H1 (cell line): Measurements from ENCODE around the gene IFNL2. TPM values are rescaled to one million over a fixed set of nuclear protein-coding genes. Genes with fewer than 3 reads are reported as not detected.

ENCODE experiments used
- CTCF ChIA-PET: fragments of 300-600 bp; sonication (Branson Sonifier 250); formaldehyde crosslinking; loops from one replicate; lab custom pipeline; 2021; ENCODE audit not compliant: partially characterized antibody; lab: Charles Lee
- POLR2A ChIA-PET: fragments of 300-600 bp; sonication (Branson Sonifier 250); formaldehyde crosslinking; loops from one replicate; lab custom pipeline; 2021; ENCODE audit warnings: inconsistent platforms; ENCODE audit not compliant: partially characterized antibody; lab: Charles Lee
- DNase-seq, 2 experiments: peaks; one replicate each; pipeline versions ENCODE4 v3.0.0 to v3.0.0-alpha.2; 2010 to 2022; ENCODE audit warnings: low spot score in 2 of 2, low read depth in 1 of 2, mixed read lengths in 1 of 2
- FAIRE-seq: peaks from 2 replicates; lab custom pipeline; 2011; peaks lifted over from hg19 to GRCh38; lab: Jason Lieb, UNC
- H2AFZ ChIP-seq: 2 replicates; pipeline ENCODE4 v1.8.1; 2012; ENCODE audit warnings: low read length, inconsistent platforms
- H2AK5ac ChIP-seq: 2 replicates; pipeline ENCODE4 v1.6.1; 2013; ENCODE audit warnings: low read depth, low read length
- H2BK120ac ChIP-seq: replicated peaks from 2 replicates; pipeline ENCODE3; 2013; ENCODE audit warnings: low read depth, low read length, inconsistent platforms
- H2BK12ac ChIP-seq: 2 replicates; pipeline ENCODE4 v1.6.1; 2013; ENCODE audit warnings: low read depth, low read length
- H2BK15ac ChIP-seq: 2 replicates; pipeline ENCODE4 v1.6.1; 2013; ENCODE audit warnings: low read length
- H2BK20ac ChIP-seq: 2 replicates; pipeline ENCODE4 v1.6.1; 2013; ENCODE audit warnings: low read length
- H2BK5ac ChIP-seq: 2 replicates; pipeline ENCODE4 v1.6.1; 2013; ENCODE audit warnings: low read depth, low read length
- H3K14ac ChIP-seq: 2 replicates; pipeline ENCODE4 v1.6.1; 2013; ENCODE audit warnings: inconsistent platforms; ENCODE audit not compliant: insufficient read length
- H3K18ac ChIP-seq: 2 replicates; pipeline ENCODE4 v1.6.1; 2013; ENCODE audit warnings: low read length; ENCODE audit errors: extremely low read depth
- H3K23ac ChIP-seq: 2 replicates; pipeline ENCODE4 v1.6.1; 2013; ENCODE audit warnings: inconsistent platforms; ENCODE audit not compliant: insufficient read length
- H3K23me2 ChIP-seq: 2 replicates; pipeline ENCODE4 v1.6.1; 2013; ENCODE audit warnings: low read depth, low read length
- H3K27ac ChIP-seq: 2 replicates; pipeline ENCODE4 v1.6.1; 2011; ENCODE audit warnings: low read depth, low read length, inconsistent platforms
- H3K27me3 ChIP-seq, 4 experiments: replicated peaks in 1 of 4; 1 replicate in 1 of 4; 2 replicates in 3 of 4; pipeline versions ENCODE4 v1.6.1 to v1.8.1; 2011 to 2013; ENCODE audit warnings: low read length in 3 of 4, mild to moderate bottlenecking in 3 of 4, inconsistent platforms in 2 of 4, mixed read lengths in 2 of 4, moderate library complexity in 1 of 4; ENCODE audit not compliant: control insufficient read depth in 3 of 4, insufficient read depth in 3 of 4; ENCODE audit errors: extremely low read depth in 1 of 4
- H3K36me3 ChIP-seq, 4 experiments: 2 replicates each; pipeline versions ENCODE4 v1.6.1 to v1.8.1; 2011 to 2013; ENCODE audit warnings: mild to moderate bottlenecking in 4 of 4, low read length in 3 of 4, moderate library complexity in 2 of 4, control low read depth in 1 of 4, inconsistent platforms in 1 of 4; ENCODE audit not compliant: insufficient read depth in 4 of 4, control insufficient read depth in 2 of 4
- H3K4ac ChIP-seq: replicated peaks from 2 replicates; pipeline ENCODE3; 2013; ENCODE audit warnings: low read length, low read depth, mixed read lengths, inconsistent platforms; ENCODE audit not compliant: insufficient read length
- H3K4me1 ChIP-seq, 4 experiments: replicated peaks in 1 of 4; 1 replicate in 1 of 4; 2 replicates in 3 of 4; pipeline versions ENCODE4 v1.6.1 to v1.8.1; 2011 to 2013; ENCODE audit warnings: low read length in 3 of 4, inconsistent platforms in 2 of 4, mixed read lengths in 1 of 4; ENCODE audit not compliant: insufficient read depth in 4 of 4, control insufficient read depth in 3 of 4
- H3K4me2 ChIP-seq, 2 experiments: 2 replicates each; pipeline versions ENCODE4 v1.6.1 to v1.8.1; 2011 to 2013; ENCODE audit warnings: low read depth in 2 of 2, low read length in 2 of 2, control low read depth in 1 of 2, inconsistent platforms in 1 of 2, mild to moderate bottlenecking in 1 of 2; ENCODE audit not compliant: insufficient read depth in 1 of 2
- H3K4me3 ChIP-seq, 4 experiments: fragments of 200-600, 300-600 bp in 1 of 4; sonication (generic), shearing (Covaris generic), sonication (Bioruptor Twin) in 1 of 4; 2 replicates each; pipeline versions ENCODE4 v1.5.1 to v1.8.1; 2011 to 2016; ENCODE audit warnings: low read length in 4 of 4, low read depth in 3 of 4, control low read depth in 2 of 4, inconsistent platforms in 2 of 4, mild to moderate bottlenecking in 2 of 4, mixed read lengths in 1 of 4, moderate library complexity in 1 of 4; ENCODE audit not compliant: insufficient read depth in 2 of 4; ENCODE audit errors: extremely low read depth in 1 of 4
- H3K56ac ChIP-seq: replicated peaks from 2 replicates; pipeline ENCODE3; 2013; ENCODE audit warnings: low read depth, mild to moderate bottlenecking, mixed read lengths, low read length, inconsistent platforms; ENCODE audit not compliant: insufficient read length
- H3K79me1 ChIP-seq: 2 replicates; pipeline ENCODE4 v1.6.1; 2013; ENCODE audit warnings: low read depth, low read length, control low read depth
- H3K79me2 ChIP-seq, 2 experiments: 2 replicates each; pipeline versions ENCODE4 v1.6.1 to v1.8.1; 2012 to 2013; ENCODE audit warnings: low read length in 2 of 2, mild to moderate bottlenecking in 2 of 2, inconsistent platforms in 1 of 2; ENCODE audit not compliant: insufficient read depth in 2 of 2, control insufficient read depth in 1 of 2
- H3K9ac ChIP-seq, 4 experiments: replicated peaks in 1 of 4; 1 replicate in 1 of 4; 2 replicates in 3 of 4; pipeline versions ENCODE4 v1.6.1 to v1.8.1; 2011 to 2013; ENCODE audit warnings: low read depth in 3 of 4, low read length in 3 of 4, control low read depth in 2 of 4, mild to moderate bottlenecking in 2 of 4, moderate library complexity in 2 of 4, inconsistent platforms in 1 of 4; ENCODE audit errors: extremely low read depth in 1 of 4
- H3K9me3 ChIP-seq, 2 experiments: 2 replicates each; pipeline versions ENCODE4 v1.6.1 to v1.8.1; 2012 to 2013; ENCODE audit warnings: mild to moderate bottlenecking in 2 of 2, moderate library complexity in 2 of 2, control low read depth in 1 of 2, inconsistent platforms in 1 of 2, low read depth in 1 of 2, low read length in 1 of 2, mixed read lengths in 1 of 2; ENCODE audit not compliant: insufficient read depth in 2 of 2
- H4K20me1 ChIP-seq, 2 experiments: replicated peaks in 1 of 2; 2 replicates each; pipeline versions ENCODE3 to v1.8.1; 2011 to 2013; ENCODE audit warnings: inconsistent platforms in 2 of 2, low read length in 2 of 2, mild to moderate bottlenecking in 1 of 2; ENCODE audit not compliant: insufficient read depth in 2 of 2, control insufficient read depth in 1 of 2
- H4K5ac ChIP-seq: 2 replicates; pipeline ENCODE4 v1.6.1; 2013; ENCODE audit warnings: low read length, low read depth, mixed read lengths, inconsistent platforms; ENCODE audit not compliant: insufficient read length
- H4K8ac ChIP-seq: 2 replicates; pipeline ENCODE4 v1.8.0; 2013; ENCODE audit warnings: mild to moderate bottlenecking, moderate library complexity, low read length, inconsistent platforms; ENCODE audit not compliant: insufficient read depth; ENCODE audit errors: extremely low read depth
- H4K91ac ChIP-seq: replicated peaks from 2 replicates; pipeline ENCODE3; 2013; ENCODE audit warnings: low read length, mixed read lengths, inconsistent platforms; ENCODE audit not compliant: insufficient read length
- BACH1 ChIP-seq: IDR thresholded peaks from 2 replicates; pipeline ENCODE4 v1.6.1; 2012; ENCODE audit warnings: low read length, improper control_type of control experiment
- CBX8 ChIP-seq: fragments of 300-800, 300-1000 bp; sonication (generic); IDR thresholded peaks from 2 replicates; pipeline ENCODE4 v1.7.1; 2016; ENCODE audit warnings: low read depth, low read length, borderline replicate concordance
- CHD1 ChIP-seq: IDR thresholded peaks from 2 replicates; pipeline ENCODE4 v1.6.1; 2012; ENCODE audit warnings: low read depth, low read length, improper control_type of control experiment
- GTF2F1 ChIP-seq: IDR thresholded peaks from 2 replicates; pipeline ENCODE4 v1.6.1; 2012; ENCODE audit warnings: low read depth, low read length, improper control_type of control experiment, borderline replicate concordance
- HDAC6 ChIP-seq: IDR thresholded peaks from one replicate; pipeline ENCODE4 v1.7.1; 2012; ENCODE audit warnings: low read depth, mild to moderate bottlenecking, inconsistent platforms, low read length, moderate library complexity
- JUND ChIP-seq: IDR thresholded peaks from 2 replicates; pipeline ENCODE4 v1.6.1; 2011; ENCODE audit warnings: mild to moderate bottlenecking, improper control_type of control experiment, low read length
- MAFK ChIP-seq: IDR thresholded peaks from 2 replicates; pipeline ENCODE4 v1.6.1; 2012; ENCODE audit warnings: low read depth, mild to moderate bottlenecking, improper control_type of control experiment, low read length
- NRF1 ChIP-seq: IDR thresholded peaks from 2 replicates; pipeline ENCODE4 v1.6.1; 2011; ENCODE audit warnings: mild to moderate bottlenecking, low read depth, low read length, improper control_type of control experiment
- PHF8 ChIP-seq: fragments of 200-600 bp; sonication (generic); conservative IDR thresholded peaks from 2 replicates; pipeline ENCODE4 v1.7.1; 2012; ENCODE audit warnings: low read depth, mild to moderate bottlenecking, inconsistent platforms, low read length, moderate library complexity
- SAP30 ChIP-seq: fragments of 300-600 bp; sonication (generic); IDR thresholded peaks from 2 replicates; pipeline ENCODE4 v1.7.1; 2012; ENCODE audit warnings: low read length, moderate library complexity, mild to moderate bottlenecking, inconsistent platforms; ENCODE audit not compliant: insufficient read depth, insufficient replicate concordance
- SIN3A ChIP-seq, 2 experiments: IDR thresholded peaks in 1 of 2; conservative IDR thresholded peaks in 1 of 2; 2 replicates each; pipeline ENCODE4 v1.6.1; 2011 to 2012; ENCODE audit warnings: low read length in 2 of 2, improper control_type of control experiment in 1 of 2, low read depth in 1 of 2, mild to moderate bottlenecking in 1 of 2
- SIRT6 ChIP-seq: IDR thresholded peaks from one replicate; pipeline ENCODE4 v1.7.1; 2012; ENCODE audit warnings: low read length, inconsistent platforms
- TCF12 ChIP-seq: IDR thresholded peaks from 2 replicates; pipeline ENCODE4 v1.6.1; 2011; ENCODE audit warnings: low read depth, mild to moderate bottlenecking, low read length
- polyA plus RNA-seq, 7 experiments: library from polyadenylated mRNA; depleted of rRNA in 3 of 7; stranded (reverse) in 5 of 7; unstranded in 2 of 7; fragments of >200 nt in 5 of 7; fragments of 200-250 nt in 2 of 7; gene quantifications; 1 replicate in 5 of 7; 2 replicates in 1 of 7; 4 replicates in 1 of 7; pipeline versions ENCODE4 v1.2.1 to v1.2.3, GENCODE V29; 2011 to 2013; ENCODE audit warnings: missing spikeins in 2 of 7, mixed read lengths in 2 of 7
- total RNA-seq: library from RNA; stranded (reverse); fragmentation: NEBNext Ultra II Directional; extraction: Animal tissue kit (Norgen Biotek cat#: 25700); gene quantifications from 2 replicates; pipeline ENCODE4 v1.2.1, GENCODE V29; 2021
- TF ChIP-seq, protein P1 (sequence below): IDR thresholded peaks from 2 replicates; pipeline ENCODE4 v1.6.1; 2011; ENCODE audit warnings: low read length, improper control_type of control experiment

IFNL2 gene
- total and polyA plus RNA-seq, 2 of the 8 experiments (the other 6 are each of a cell fraction or from before 2014, with no cell fraction given): not detected

DNA sequence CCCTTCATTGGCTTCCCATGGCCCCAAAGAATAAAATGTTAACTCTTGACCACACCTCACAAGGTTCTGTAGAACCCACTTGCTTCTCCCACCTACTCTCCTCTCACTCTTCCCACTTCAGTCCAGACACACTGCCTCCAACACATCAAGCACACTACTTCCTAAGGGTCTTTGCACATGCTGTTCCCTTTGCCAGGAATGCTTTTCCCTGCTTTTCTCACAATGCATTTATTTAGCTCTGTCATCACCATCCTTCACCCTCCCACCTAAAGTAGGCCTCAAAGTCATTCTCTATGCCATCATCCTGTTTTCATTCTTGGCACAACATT is 36.0 kb downstream of the IFNL2 start:
- no peak for DNase-seq
- Histone ChIP-seq H3K23me2 (peaks cover 12% of the 10 kb centered on the region; the same call in 1 of the 2 replicates), H2BK5ac (no peak overlapping the region), H3K9me3 (no peaks in the 10 kb centered on the region), H4K20me1 (no peaks in the 10 kb centered on the region), H4K91ac (no peak overlapping the region), H3K4me1 (peaks cover 1 to 14% (median 11%) of the 10 kb centered on the region in 4 experiments; a peak in 6 of 7 replicates), H3K36me3 (no peaks in the 10 kb centered on the region), H3K9ac (no peak overlapping the region), H3K27ac (no peak overlapping the region), H3K79me1 (no peaks in the 10 kb centered on the region), H3K79me2 (no peaks in the 10 kb centered on the region), H2BK15ac (0 out of 2 replicates have a peak overlapping the region, but pooled peaks have one; percentile 24), H3K4me3 (no peak overlapping the region), H2BK120ac (no peak overlapping the region), H2AFZ (no peak overlapping the region), H3K18ac (no peak overlapping the region), H2BK20ac (no peak overlapping the region), H3K4me2 (no peak overlapping the region; a peak in 1 of 4 replicates), H2AK5ac (no peak overlapping the region), H3K14ac (no peak overlapping the region), H4K8ac (no peak overlapping the region), H3K56ac (no peak overlapping the region), H2BK12ac (0 out of 2 replicates have a peak overlapping the region, but pooled peaks have one; percentile 51), H3K23ac (no peak overlapping the region), H4K5ac (no peak overlapping the region), H3K4ac (no peak overlapping the region), H3K27me3 (peaks cover 0 to 29% (median 9%) of the 10 kb centered on the region in 4 experiments; a peak in 4 of 7 replicates)
- FAIRE-seq: no peak
- POLR2A ChIA-PET: interaction anchor here (0.6 to 2.5 kb wide), 4 partner anchors 8 to 1139 kb away, joined by 3 to 9 read pairs (median 3); partner anchors contain the start of gene IFNL1
- CTCF ChIA-PET: interaction anchor here (1.0 to 1.9 kb wide), 2 partner anchors 10 to 181 kb away, joined by 3 to 8 read pairs; no protein-coding TSS in a partner anchor
- TF ChIP-seq HDAC6 (no peak), PHF8 (no peak), CHD1 (no peak), CBX8 (no peak), JUND (no peak), MAFK (no peak), SIRT6 (no peak), NRF1 (no peak), BACH1 (no peak), SIN3A (conservative IDR thresholded peaks at IDR 0.05 in 1 of 2, IDR thresholded peaks at IDR 0.05 in 1 of 2; ENCODE audit: low read depth in 1 of 2, low read length in 2 of 2) (no peak), TCF12 (no peak), GTF2F1 (no peak), SAP30 (no peak)
- TF ChIP-seq, protein P1, sequence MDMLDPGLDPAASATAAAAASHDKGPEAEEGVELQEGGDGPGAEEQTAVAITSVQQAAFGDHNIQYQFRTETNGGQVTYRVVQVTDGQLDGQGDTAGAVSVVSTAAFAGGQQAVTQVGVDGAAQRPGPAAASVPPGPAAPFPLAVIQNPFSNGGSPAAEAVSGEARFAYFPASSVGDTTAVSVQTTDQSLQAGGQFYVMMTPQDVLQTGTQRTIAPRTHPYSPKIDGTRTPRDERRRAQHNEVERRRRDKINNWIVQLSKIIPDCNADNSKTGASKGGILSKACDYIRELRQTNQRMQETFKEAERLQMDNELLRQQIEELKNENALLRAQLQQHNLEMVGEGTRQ: no peak
